ENCODE measurements around the gene LGALS13. TPM values are rescaled to one million over a fixed set of nuclear protein-coding genes. Genes with fewer than 3 reads are reported as not detected.

LGALS13 gene
- total and polyA plus RNA-seq, 2 donors (not counting 1 experiment from before 2014, with no cell fraction given): not detected

DNA sequence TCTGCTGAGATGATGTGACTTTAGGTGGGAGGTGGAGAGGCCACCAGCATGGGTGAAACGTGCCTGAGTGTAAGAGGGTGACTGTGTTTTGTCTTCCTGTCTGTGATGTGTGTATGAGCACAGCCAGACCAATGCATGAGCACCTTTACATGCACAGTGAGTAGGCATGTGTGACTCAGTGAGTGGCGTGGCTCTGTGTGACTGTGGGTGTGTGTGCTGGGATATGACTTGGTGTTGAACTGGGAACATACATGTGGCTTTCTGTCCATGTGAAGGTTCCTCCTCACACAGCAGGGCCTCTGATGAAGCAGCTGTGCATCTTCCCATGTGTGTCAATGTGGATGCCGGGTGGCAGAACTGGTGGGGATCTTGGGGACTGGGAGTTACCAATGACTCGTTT lies 19.9 kb upstream of the LGALS13 start:
- Histone ChIP-seq H3K36me3 (ENCODE audit: control insufficient read depth, insufficient read depth, low read length) (no peaks in the 10 kb centered on the region), H3K4me3 (replicated peaks in 1 of 4; ENCODE audit: control extremely low read depth in 1 of 4, insufficient read depth in 1 of 4, low read depth in 3 of 4, low read length in 4 of 4) (no peak overlapping the region), H3K4me2 (ENCODE audit: extremely low read depth, insufficient read depth, low read length) (no peak overlapping the region), H3K4me1 (ENCODE audit: control insufficient read depth, extremely low read depth, insufficient read depth, low read length) (no peaks in the 10 kb centered on the region), H3K9me3 (ENCODE audit: control insufficient read depth, insufficient read depth, low read depth, low read length) (no peaks in the 10 kb centered on the region), H3K27ac (ENCODE audit: insufficient read depth, low read length) (no peak overlapping the region), H3K9ac (ENCODE audit: insufficient read depth, low read length) (no peak overlapping the region), H4K20me1 (ENCODE audit: control insufficient read depth, extremely low read depth, insufficient read depth, low read length) (no peaks in the 10 kb centered on the region), H3K27me3 (ENCODE audit: control insufficient read depth, insufficient read depth, low read length) (no peaks in the 10 kb centered on the region), H2AFZ (ENCODE audit: low read length) (no peak overlapping the region), H3K79me2 (ENCODE audit: control insufficient read depth, insufficient read depth, low read length) (no peaks in the 10 kb centered on the region)
- no peak for DNase-seq (ENCODE audit: low read depth in 2 of 2)
- TF ChIP-seq EZH2 (IDR thresholded peaks at IDR 0.05; ENCODE audit: low read length, missing control alignments) (no peak), CTCF (conservative IDR thresholded peaks at IDR 0.05 in 1 of 2, IDR thresholded peaks at IDR 0.05 in 1 of 2; ENCODE audit: low read depth in 1 of 2, low read length in 2 of 2) (no peak)

GRCh38 chr19:39582891-39583625 lies 19.3 kb upstream of the LGALS13 start:
- Histone ChIP-seq H3K79me2 (ENCODE audit: control insufficient read depth, insufficient read depth, low read length) (no peaks in the 10 kb centered on the region), H3K4me2 (ENCODE audit: extremely low read depth, insufficient read depth, low read length) (no peak overlapping the region), H2AFZ (ENCODE audit: low read length) (no peak overlapping the region), H3K4me1 (ENCODE audit: control insufficient read depth, extremely low read depth, insufficient read depth, low read length) (no peaks in the 10 kb centered on the region), H3K9ac (ENCODE audit: insufficient read depth, low read length) (no peak overlapping the region), H4K20me1 (ENCODE audit: control insufficient read depth, extremely low read depth, insufficient read depth, low read length) (no peaks in the 10 kb centered on the region), H3K9me3 (ENCODE audit: control insufficient read depth, insufficient read depth, low read depth, low read length) (no peaks in the 10 kb centered on the region), H3K4me3 (replicated peaks in 1 of 4; ENCODE audit: control extremely low read depth in 1 of 4, insufficient read depth in 1 of 4, low read depth in 3 of 4, low read length in 4 of 4) (no peak overlapping the region), H3K27me3 (ENCODE audit: control insufficient read depth, insufficient read depth, low read length) (no peaks in the 10 kb centered on the region), H3K27ac (ENCODE audit: insufficient read depth, low read length) (no peak overlapping the region), H3K36me3 (ENCODE audit: control insufficient read depth, insufficient read depth, low read length) (no peaks in the 10 kb centered on the region)
- TF ChIP-seq EZH2 (IDR thresholded peaks at IDR 0.05; ENCODE audit: low read length, missing control alignments) (no peak), CTCF (conservative IDR thresholded peaks at IDR 0.05 in 1 of 2, IDR thresholded peaks at IDR 0.05 in 1 of 2; ENCODE audit: low read depth in 1 of 2, low read length in 2 of 2) (no peak)
- DNase-seq (ENCODE audit: low read depth in 2 of 2): no peak

- Histone ChIP-seq H3K4me3 (replicated peaks in 1 of 4; ENCODE audit: control extremely low read depth in 1 of 4, insufficient read depth in 1 of 4, low read depth in 3 of 4, low read length in 4 of 4) (no peak overlapping the region), H3K4me2 (ENCODE audit: extremely low read depth, insufficient read depth, low read length) (no peak overlapping the region), H3K9ac (ENCODE audit: insufficient read depth, low read length) (no peak overlapping the region), H3K36me3 (ENCODE audit: control insufficient read depth, insufficient read depth, low read length) (no peaks in the 10 kb centered on the region), H3K9me3 (ENCODE audit: control insufficient read depth, insufficient read depth, low read depth, low read length) (no peaks in the 10 kb centered on the region), H2AFZ (ENCODE audit: low read length) (no peak overlapping the region), H3K27me3 (ENCODE audit: control insufficient read depth, insufficient read depth, low read length) (no peaks in the 10 kb centered on the region), H3K4me1 (ENCODE audit: control insufficient read depth, extremely low read depth, insufficient read depth, low read length) (no peaks in the 10 kb centered on the region), H4K20me1 (ENCODE audit: control insufficient read depth, extremely low read depth, insufficient read depth, low read length) (no peaks in the 10 kb centered on the region), H3K27ac (ENCODE audit: insufficient read depth, low read length) (no peak overlapping the region), H3K79me2 (ENCODE audit: control insufficient read depth, insufficient read depth, low read length) (no peaks in the 10 kb centered on the region)
- DNase-seq (ENCODE audit: low read depth in 2 of 2): no peak
- TF ChIP-seq CTCF (conservative IDR thresholded peaks at IDR 0.05 in 1 of 2, IDR thresholded peaks at IDR 0.05 in 1 of 2; ENCODE audit: low read depth in 1 of 2, low read length in 2 of 2): no peak
- no peak for TF ChIP-seq EZH2 (IDR thresholded peaks at IDR 0.05; ENCODE audit: low read length, missing control alignments)
Measured at GRCh38 chr19:39587496-39587895, 14.8 kb upstream of the LGALS13 start.
